ENCODE results near the gene MYB. TPM values are rescaled to one million over a fixed set of nuclear protein-coding genes. Genes with fewer than 3 reads are reported as not detected.

Gene MYB
- total RNA-seq, 4 donors from 2014 or later = 10.0 to 47.0 (median 14.7) TPM

Small RNA genes lying within 50 kb of the gene (small RNA-seq; reads per million reads assigned to genes)
- gene MIR548A2 = 0 reads per million in 2 donors

Other genes starting within 250 kb of the MYB start
- gene ALDH8A1, start 231.2 kb upstream of the MYB start, total RNA-seq = under 1 TPM in 2 of 4 donors, not detected in 2; 0.40 to 0.57 TPM
- gene HBS1L, start 126.5 kb upstream of the MYB start, total RNA-seq = 10 to 100 TPM; 25.2 to 94.1 (median 37.5) TPM

All from Peyer's patch (tissue), 4 donors.